Skeletal muscle cell (primary cell): ENCODE results near the gene SMURF1.
"Not testable (repeated sequence)": the region's sequence is repeated elsewhere in the genome, so short reads cannot be mapped to it uniquely, and the experiment has no call there.

Experiments used
- DNase-seq: peaks from one replicate; pipeline ENCODE4 v3.0.0-alpha.2; 2010; ENCODE audit warnings: low read depth
- H3K4me3 ChIP-seq: 2 replicates; pipeline ENCODE4 v1.5.1; 2011; ENCODE audit warnings: low read depth, mild to moderate bottlenecking, control low read depth, low read length, moderate library complexity

SMURF1 gene

GRCh38 chr7:99102361-99102760, 41.5 kb downstream of the SMURF1 start:
- no peak for DNase-seq
- H3K4me3 ChIP-seq: no peak overlapping the region

GRCh38 chr7:99101516-99101915, 42.4 kb downstream of the SMURF1 start:
- not testable (repeated sequence) for H3K4me3 ChIP-seq, DNase-seq

GRCh38 chr7:99099499-99100077, 44.3 kb downstream of the SMURF1 start:
- no peak overlapping the region for H3K4me3 ChIP-seq
- no peak for DNase-seq

- DNase-seq: no peak
- no peak overlapping the region for H3K4me3 ChIP-seq
Measured at GRCh38 chr7:99098824-99099498, 44.9 kb downstream of the SMURF1 start.

GRCh38 chr7:99098286-99098823, 45.6 kb downstream of the SMURF1 start:
- H3K4me3 ChIP-seq: no peak overlapping the region
- no peak for DNase-seq

- DNase-seq: no peak
- H3K4me3 ChIP-seq: no peak overlapping the region
Measured at GRCh38 chr7:99097730-99098129, 46.2 kb downstream of the SMURF1 start.

GRCh38 chr7:99096124-99096887, 47.6 kb downstream of the SMURF1 start:
- no peak overlapping the region for H3K4me3 ChIP-seq
- DNase-seq: no peak

- H3K4me3 ChIP-seq: no peak overlapping the region
- DNase-seq: no peak
Measured at GRCh38 chr7:99095698-99096097, 48.2 kb downstream of the SMURF1 start.

- no peak overlapping the region for H3K4me3 ChIP-seq
- DNase-seq: no peak
Measured at GRCh38 chr7:99094401-99094800, 49.5 kb downstream of the SMURF1 start.

GRCh38 chr7:99092064-99092720, 51.7 kb downstream of the SMURF1 start:
- no peak overlapping the region for H3K4me3 ChIP-seq
- no peak for DNase-seq

GRCh38 chr7:99090771-99091542, 53.0 kb downstream of the SMURF1 start:
- no peak overlapping the region for H3K4me3 ChIP-seq
- no peak for DNase-seq

GRCh38 chr7:99089914-99090629, 53.8 kb downstream of the SMURF1 start:
- H3K4me3 ChIP-seq: no peak overlapping the region
- no peak for DNase-seq

GRCh38 chr7:99086944-99087343, 57.0 kb downstream of the SMURF1 start:
- H3K4me3 ChIP-seq: no peak overlapping the region
- no peak for DNase-seq

GRCh38 chr7:99086532-99086931, 57.4 kb downstream of the SMURF1 start:
- no peak for DNase-seq
- H3K4me3 ChIP-seq: no peak overlapping the region

- no peak overlapping the region for H3K4me3 ChIP-seq
- no peak for DNase-seq
Measured at GRCh38 chr7:99083733-99084132, 60.2 kb downstream of the SMURF1 start.

GRCh38 chr7:99083068-99083651, 60.7 kb downstream of the SMURF1 start:
- H3K4me3 ChIP-seq: no peak overlapping the region
- DNase-seq: no peak

GRCh38 chr7:99080679-99081078, 63.2 kb downstream of the SMURF1 start:
- H3K4me3 ChIP-seq: no peak overlapping the region
- DNase-seq: no peak

- H3K4me3 ChIP-seq: no peak overlapping the region
- DNase-seq: no peak
Measured at GRCh38 chr7:99079104-99079503, 64.8 kb downstream of the SMURF1 start.
